NCI-H146 (cell line): ENCODE results near the gene EZH1.

Experiments used
- DNase-seq: peaks from one replicate; lab custom pipeline; 2025; lab: John Stamatoyannopoulos, UW

Gene EZH1

GRCh38 chr17:42709561-42709960 is 35.3 kb downstream of the EZH1 start:
- no peak for DNase-seq

- DNase-seq: no peak
These were observed 36.3 kb downstream of the EZH1 start for GRCh38 chr17:42708588-42708987.

- DNase-seq: no peak
These were observed 38.1 kb downstream of the EZH1 start for GRCh38 chr17:42706732-42707131.

GRCh38 chr17:42704837-42705494 is 39.9 kb downstream of the EZH1 start:
- no peak for DNase-seq

- no peak for DNase-seq
These were observed 40.4 kb downstream of the EZH1 start for GRCh38 chr17:42704490-42704836.

GRCh38 chr17:42702446-42702845 is 42.4 kb downstream of the EZH1 start:
- no peak for DNase-seq

- no peak for DNase-seq
These were observed 44.1 kb downstream of the EZH1 start for GRCh38 chr17:42700586-42701289.

- DNase-seq: no peak
These were observed 45.5 kb downstream of the EZH1 start for GRCh38 chr17:42699415-42699740.

GRCh38 chr17:42698736-42699414 is 46.0 kb downstream of the EZH1 start:
- DNase-seq: no peak

- no peak for DNase-seq
These were observed 47.6 kb downstream of the EZH1 start for GRCh38 chr17:42697108-42697811.

GRCh38 chr17:42695500-42695899 is 49.3 kb downstream of the EZH1 start:
- no peak for DNase-seq

- DNase-seq: no peak
These were observed 50.3 kb downstream of the EZH1 start for GRCh38 chr17:42694524-42694923.

- DNase-seq: no peak
These were observed 52.4 kb downstream of the EZH1 start for GRCh38 chr17:42692489-42692888.

- DNase-seq: no peak
These were observed 53.8 kb downstream of the EZH1 start for GRCh38 chr17:42691021-42691545.

- DNase-seq: no peak
These were observed 54.2 kb downstream of the EZH1 start for GRCh38 chr17:42690596-42690995.

GRCh38 chr17:42687707-42688320 is 57.0 kb downstream of the EZH1 start:
- no peak for DNase-seq

- DNase-seq: no peak
These were observed 58.2 kb downstream of the EZH1 start for GRCh38 chr17:42686520-42687128.

- no peak for DNase-seq
These were observed 59.0 kb downstream of the EZH1 start for GRCh38 chr17:42685831-42686230.

- DNase-seq: no peak
These were observed 59.8 kb downstream of the EZH1 start for GRCh38 chr17:42684929-42685556.

- DNase-seq: no peak
These were observed 61.3 kb downstream of the EZH1 start for GRCh38 chr17:42683407-42684034.
